Left lung (tissue), 10 donors: ENCODE measurements around the gene RNF166. TPM values are rescaled to one million over a fixed set of nuclear protein-coding genes. Genes with fewer than 3 reads are reported as not detected.

Experiments used
- ATAC-seq: fragments of 200-7000 bp; cut with Tn5 transposase; one replicate; pipeline ENCODE4 v1.9.1; 2020; ENCODE audit warnings: moderate library complexity
- DNase-seq, 4 donors: peaks; one replicate each; pipeline ENCODE4 v3.0.0-alpha.2; 2013 to 2020
- H3K27ac ChIP-seq, 2 donors: fragments of 200-600 bp; sonication (generic) in 1 of 2; one replicate each; pipeline versions ENCODE4 v1.5.0 to v1.8.0; 2020 to 2021
- H3K27me3 ChIP-seq, 2 donors: fragments of 200-600 bp; sonication (generic) in 1 of 2; one replicate each; pipeline versions ENCODE4 v1.5.0 to v1.8.0; 2020 to 2021
- H3K36me3 ChIP-seq, 2 donors: fragments of 200-600 bp; sonication (generic) in 1 of 2; one replicate each; pipeline versions ENCODE4 v1.5.0 to v1.8.0; 2020 to 2021
- H3K4me1 ChIP-seq, 2 donors: fragments of 200-600 bp; one replicate each; pipeline ENCODE4 v1.8.0; 2021
- H3K4me3 ChIP-seq, 2 donors: fragments of 200-600 bp; sonication (generic) in 1 of 2; one replicate each; pipeline versions ENCODE4 v1.5.0 to v1.8.0; 2020 to 2021; ENCODE audit warnings: mild to moderate bottlenecking in 1 of 2
- H3K9me3 ChIP-seq, 2 donors: fragments of 200-600 bp; sonication (generic) in 1 of 2; one replicate each; pipeline versions ENCODE4 v1.5.0 to v1.8.0; 2020 to 2021
- CTCF ChIP-seq, 2 donors: fragments of 200-600 bp; sonication (generic) in 1 of 2; IDR thresholded peaks; one replicate each; pipeline versions ENCODE4 v1.5.0 to v1.8.0; 2021; ENCODE audit warnings: antibody characterized with exemption in 2 of 2
- intact Hi-C, 2 donors: fragments of 100-400 bp; cut with DNase I; formaldehyde crosslinking; loops; one replicate each; pipeline versions ENCODE4 v1.11.2 to v1.14.2; 2022
- polyA plus RNA-seq, 6 donors: library from polyadenylated mRNA; unstranded; fragments of 120-200 nt; gene quantifications; one replicate each; pipeline ENCODE4 v1.2.1, GENCODE V29; 2013; ENCODE audit not compliant: insufficient read length in 6 of 6
- total RNA-seq, 2 donors: library from RNA; stranded (reverse); fragmentation: NEBNext Ultra II Directional; extraction: Animal tissue kit (Norgen Biotek cat#: 25700); gene quantifications; one replicate each; pipeline ENCODE4 v1.2.1, GENCODE V29; 2021
- donor health status: DM: no; HTN: yes; CAD: no.
- donor health status: DM: no; HTN: no; CAD: no.

The RNF166 gene
- total and polyA plus RNA-seq, 8 donors, result 14.8 to 54.0 (median 16.7) TPM

- Histone ChIP-seq H3K36me3 (peaks cover 0 to 77% of the 10 kb centered on the region in 2 donors), H3K27me3 (no peaks in the 10 kb centered on the region), H3K9me3 (no peaks in the 10 kb centered on the region), H3K4me1 (peaks cover under 1 to 15% of the 10 kb centered on the region in 2 donors), H3K4me3 (no peak overlapping the region), H3K27ac (no peak overlapping the region)
- intact Hi-C loops, result loop anchor here (5.0 kb wide), 1 partner anchor 48 kb away; the partner anchor contains the start of gene PIEZO1 (in 2 of the 2)
- ATAC-seq (no peak), DNase-seq (no peak)
- TF ChIP-seq CTCF (IDR thresholded peaks at IDR 0.05), result no peak
These were observed 33.1 kb upstream of the RNF166 start for GRCh38 chr16:88739139-88739976.

GRCh38 chr16:88738151-88739084, 32.2 kb upstream of the RNF166 start:
- H3K27me3 ChIP-seq, result no peaks in the 10 kb centered on the region
- DNase-seq (no peak), ATAC-seq (no peak)
- intact Hi-C loops, result loop anchor here (5.0 kb wide), 1 partner anchor 49 kb away; the partner anchor contains the start of gene PIEZO1 (in 2 of the 2)
- H3K36me3 ChIP-seq, result peaks cover 0 to 86% of the 10 kb centered on the region in 2 donors
- H3K27ac ChIP-seq, result no peak overlapping the region
- H3K9me3 ChIP-seq, result no peaks in the 10 kb centered on the region
- no peak for TF ChIP-seq CTCF (IDR thresholded peaks at IDR 0.05)
- no peak overlapping the region for H3K4me3 ChIP-seq
- H3K4me1 ChIP-seq, result peaks cover 0 to 6% of the 10 kb centered on the region in 2 donors

GRCh38 chr16:88737298-88738150, 31.3 kb upstream of the RNF166 start:
- Histone ChIP-seq H3K36me3 (peaks cover 0 to 90% of the 10 kb centered on the region in 2 donors), H3K27ac (no peak overlapping the region), H3K9me3 (no peaks in the 10 kb centered on the region), H3K27me3 (no peaks in the 10 kb centered on the region), H3K4me3 (no peak overlapping the region), H3K4me1 (peaks cover 0 to 6% of the 10 kb centered on the region in 2 donors)
- peak; percentile 42 to 94 (median 72) for DNase-seq
- TF ChIP-seq CTCF (IDR thresholded peaks at IDR 0.05), result peak; percentile 98 to 100
- peak; percentile 88 for ATAC-seq
- intact Hi-C loops, result loop anchor here (5.0 kb wide), 1 partner anchor 50 kb away; the partner anchor contains the start of gene PIEZO1 (in 2 of the 2)

GRCh38 chr16:88736496-88736895, 30.3 kb upstream of the RNF166 start:
- H3K36me3 ChIP-seq, result peaks cover 0 to 91% of the 10 kb centered on the region in 2 donors

More at GRCh38 chr16:88736496-88736895, 30.3 kb upstream of the RNF166 start:
- no peak for DNase-seq
- H3K4me1 ChIP-seq, result peaks cover 0 to 6% of the 10 kb centered on the region in 2 donors
- ATAC-seq, result no peak
- no peaks in the 10 kb centered on the region for H3K27me3 ChIP-seq
- intact Hi-C loops, result loop anchor here (5.0 kb wide), 1 partner anchor 51 kb away; the partner anchor contains the start of gene PIEZO1 (in 2 of the 2)
- TF ChIP-seq CTCF (IDR thresholded peaks at IDR 0.05), result no peak
- H3K4me3 ChIP-seq, result no peak overlapping the region
- H3K27ac ChIP-seq, result no peak overlapping the region
- no peaks in the 10 kb centered on the region for H3K9me3 ChIP-seq
